ENCODE results near the gene KIFAP3.
"Not testable (repeated sequence)": the region's sequence is repeated elsewhere in the genome, so short reads cannot be mapped to it uniquely, and the experiment has no call there.

KIFAP3 gene

GRCh38 chr1:169918220-169918619 is 156.3 kb downstream of the KIFAP3 start:
- not testable (repeated sequence) for H3K4me3 ChIP-seq (ENCODE audit: low read depth in 1 of 2, low read length in 2 of 2)

GRCh38 chr1:169915150-169915549 is 159.3 kb downstream of the KIFAP3 start:
- H3K4me1 ChIP-seq (ENCODE audit: control insufficient read depth in 1 of 2, insufficient read depth in 2 of 2, low read length in 2 of 2): no peaks in the 10 kb centered on the region
- peaks cover 0 to 2% of the 10 kb centered on the region in 2 donors for H3K9me3 ChIP-seq (ENCODE audit: control insufficient read depth in 1 of 2, low read length in 2 of 2)
- H3K27ac ChIP-seq (ENCODE audit: low read length): no peak overlapping the region
- H3K27me3 ChIP-seq (ENCODE audit: low read depth, low read length): no peaks in the 10 kb centered on the region
- H3K4me3 ChIP-seq (ENCODE audit: low read depth in 1 of 2, low read length in 2 of 2): no peak overlapping the region
- H3K36me3 ChIP-seq (ENCODE audit: control insufficient read depth in 1 of 2, insufficient read depth in 2 of 2, low read length in 2 of 2): peaks cover 0 to 9% of the 10 kb centered on the region in 2 donors

More at GRCh38 chr1:169918220-169918619, 156.3 kb downstream of the KIFAP3 start:
- H3K27me3 ChIP-seq (ENCODE audit: low read depth, low read length); H3K4me1 ChIP-seq (ENCODE audit: control insufficient read depth in 1 of 2, insufficient read depth in 2 of 2, low read length in 2 of 2); H3K9me3 ChIP-seq (ENCODE audit: control insufficient read depth in 1 of 2, low read length in 2 of 2); H3K27ac ChIP-seq (ENCODE audit: low read length): not testable (repeated sequence)
- H3K36me3 ChIP-seq (ENCODE audit: control insufficient read depth in 1 of 2, insufficient read depth in 2 of 2, low read length in 2 of 2): peaks cover 0 to 14% of the 10 kb centered on the region in 2 donors

- H3K27me3 ChIP-seq (ENCODE audit: low read depth, low read length): no peaks in the 10 kb centered on the region
- peaks cover 0 to 2% of the 10 kb centered on the region in 2 donors for H3K9me3 ChIP-seq (ENCODE audit: control insufficient read depth in 1 of 2, low read length in 2 of 2)
- H3K4me3 ChIP-seq (ENCODE audit: low read depth in 1 of 2, low read length in 2 of 2): no peak overlapping the region
- H3K27ac ChIP-seq (ENCODE audit: low read length): no peak overlapping the region
- no peaks in the 10 kb centered on the region for H3K4me1 ChIP-seq (ENCODE audit: control insufficient read depth in 1 of 2, insufficient read depth in 2 of 2, low read length in 2 of 2)
- H3K36me3 ChIP-seq (ENCODE audit: control insufficient read depth in 1 of 2, insufficient read depth in 2 of 2, low read length in 2 of 2): peaks cover 0 to 8% of the 10 kb centered on the region in 2 donors
Measured at GRCh38 chr1:169914531-169914930, 160.0 kb downstream of the KIFAP3 start.

- no peak overlapping the region for H3K27ac ChIP-seq (ENCODE audit: low read length)
- no peaks in the 10 kb centered on the region for H3K36me3 ChIP-seq (ENCODE audit: control insufficient read depth in 1 of 2, insufficient read depth in 2 of 2, low read length in 2 of 2)
Measured at GRCh38 chr1:169909499-169909898, 165.0 kb downstream of the KIFAP3 start.

GRCh38 chr1:169906938-169907337 is 167.6 kb downstream of the KIFAP3 start:
- H3K36me3 ChIP-seq (ENCODE audit: control insufficient read depth in 1 of 2, insufficient read depth in 2 of 2, low read length in 2 of 2): no peaks in the 10 kb centered on the region
- no peak overlapping the region for H3K27ac ChIP-seq (ENCODE audit: low read length)

More at GRCh38 chr1:169909499-169909898, 165.0 kb downstream of the KIFAP3 start:
- peaks cover 2 to 3% of the 10 kb centered on the region in 2 donors for H3K9me3 ChIP-seq (ENCODE audit: control insufficient read depth in 1 of 2, low read length in 2 of 2)
- H3K4me1 ChIP-seq (ENCODE audit: control insufficient read depth in 1 of 2, insufficient read depth in 2 of 2, low read length in 2 of 2): no peaks in the 10 kb centered on the region
- no peaks in the 10 kb centered on the region for H3K27me3 ChIP-seq (ENCODE audit: low read depth, low read length)
- H3K4me3 ChIP-seq (ENCODE audit: low read depth in 1 of 2, low read length in 2 of 2): no peak overlapping the region

GRCh38 chr1:169904834-169905233 is 169.7 kb downstream of the KIFAP3 start:
- Histone ChIP-seq H3K4me1 (ENCODE audit: control insufficient read depth in 1 of 2, insufficient read depth in 2 of 2, low read length in 2 of 2) (no peaks in the 10 kb centered on the region), H3K4me3 (ENCODE audit: low read depth in 1 of 2, low read length in 2 of 2) (no peak overlapping the region), H3K27me3 (ENCODE audit: low read depth, low read length) (no peaks in the 10 kb centered on the region), H3K9me3 (ENCODE audit: control insufficient read depth in 1 of 2, low read length in 2 of 2) (peaks cover 0 to 3% of the 10 kb centered on the region in 2 donors), H3K36me3 (ENCODE audit: control insufficient read depth in 1 of 2, insufficient read depth in 2 of 2, low read length in 2 of 2) (no peaks in the 10 kb centered on the region), H3K27ac (ENCODE audit: low read length) (no peak overlapping the region)

More at GRCh38 chr1:169906938-169907337, 167.6 kb downstream of the KIFAP3 start:
- no peaks in the 10 kb centered on the region for H3K27me3 ChIP-seq (ENCODE audit: low read depth, low read length)
- no peaks in the 10 kb centered on the region for H3K4me1 ChIP-seq (ENCODE audit: control insufficient read depth in 1 of 2, insufficient read depth in 2 of 2, low read length in 2 of 2)
- peaks cover 0 to 3% of the 10 kb centered on the region in 2 donors for H3K9me3 ChIP-seq (ENCODE audit: control insufficient read depth in 1 of 2, low read length in 2 of 2)
- no peak overlapping the region for H3K4me3 ChIP-seq (ENCODE audit: low read depth in 1 of 2, low read length in 2 of 2)

- no peaks in the 10 kb centered on the region for H3K27me3 ChIP-seq (ENCODE audit: low read depth, low read length)
- no peaks in the 10 kb centered on the region for H3K4me1 ChIP-seq (ENCODE audit: control insufficient read depth in 1 of 2, insufficient read depth in 2 of 2, low read length in 2 of 2)
- H3K36me3 ChIP-seq (ENCODE audit: control insufficient read depth in 1 of 2, insufficient read depth in 2 of 2, low read length in 2 of 2): no peaks in the 10 kb centered on the region
- H3K9me3 ChIP-seq (ENCODE audit: control insufficient read depth in 1 of 2, low read length in 2 of 2): peaks cover 0 to 3% of the 10 kb centered on the region in 2 donors
- H3K27ac ChIP-seq (ENCODE audit: low read length): no peak overlapping the region
- H3K4me3 ChIP-seq (ENCODE audit: low read depth in 1 of 2, low read length in 2 of 2): no peak overlapping the region
Measured at GRCh38 chr1:169902751-169903150, 171.7 kb downstream of the KIFAP3 start.

GRCh38 chr1:169901115-169901514 is 173.4 kb downstream of the KIFAP3 start:
- Histone ChIP-seq H3K4me1 (ENCODE audit: control insufficient read depth in 1 of 2, insufficient read depth in 2 of 2, low read length in 2 of 2) (no peaks in the 10 kb centered on the region), H3K4me3 (ENCODE audit: low read depth in 1 of 2, low read length in 2 of 2) (no peak overlapping the region), H3K27me3 (ENCODE audit: low read depth, low read length) (no peaks in the 10 kb centered on the region), H3K27ac (ENCODE audit: low read length) (no peak overlapping the region), H3K9me3 (ENCODE audit: control insufficient read depth in 1 of 2, low read length in 2 of 2) (no peaks in the 10 kb centered on the region), H3K36me3 (ENCODE audit: control insufficient read depth in 1 of 2, insufficient read depth in 2 of 2, low read length in 2 of 2) (no peaks in the 10 kb centered on the region)

- H3K9me3 ChIP-seq (ENCODE audit: control insufficient read depth in 1 of 2, low read length in 2 of 2): no peaks in the 10 kb centered on the region
- H3K4me3 ChIP-seq (ENCODE audit: low read depth in 1 of 2, low read length in 2 of 2): no peak overlapping the region
- H3K36me3 ChIP-seq (ENCODE audit: control insufficient read depth in 1 of 2, insufficient read depth in 2 of 2, low read length in 2 of 2): no peaks in the 10 kb centered on the region
- H3K4me1 ChIP-seq (ENCODE audit: control insufficient read depth in 1 of 2, insufficient read depth in 2 of 2, low read length in 2 of 2): no peaks in the 10 kb centered on the region
- H3K27me3 ChIP-seq (ENCODE audit: low read depth, low read length): no peaks in the 10 kb centered on the region
- no peak overlapping the region for H3K27ac ChIP-seq (ENCODE audit: low read length)
Measured at GRCh38 chr1:169900571-169900970, 173.9 kb downstream of the KIFAP3 start.

- H3K27ac ChIP-seq (ENCODE audit: low read length): no peak overlapping the region
- H3K36me3 ChIP-seq (ENCODE audit: control insufficient read depth in 1 of 2, insufficient read depth in 2 of 2, low read length in 2 of 2): no peaks in the 10 kb centered on the region
- H3K4me3 ChIP-seq (ENCODE audit: low read depth in 1 of 2, low read length in 2 of 2): no peak overlapping the region
- H3K4me1 ChIP-seq (ENCODE audit: control insufficient read depth in 1 of 2, insufficient read depth in 2 of 2, low read length in 2 of 2): no peaks in the 10 kb centered on the region
- no peaks in the 10 kb centered on the region for H3K27me3 ChIP-seq (ENCODE audit: low read depth, low read length)
- H3K9me3 ChIP-seq (ENCODE audit: control insufficient read depth in 1 of 2, low read length in 2 of 2): no peaks in the 10 kb centered on the region
Measured at GRCh38 chr1:169899519-169900217, 174.8 kb downstream of the KIFAP3 start.

GRCh38 chr1:169896013-169896412 is 178.5 kb downstream of the KIFAP3 start:
- H3K27ac ChIP-seq (ENCODE audit: low read length): no peak overlapping the region
- H3K36me3 ChIP-seq (ENCODE audit: control insufficient read depth in 1 of 2, insufficient read depth in 2 of 2, low read length in 2 of 2): no peaks in the 10 kb centered on the region
- H3K4me1 ChIP-seq (ENCODE audit: control insufficient read depth in 1 of 2, insufficient read depth in 2 of 2, low read length in 2 of 2): peaks cover 11 to 12% of the 10 kb centered on the region in 2 donors
- H3K27me3 ChIP-seq (ENCODE audit: low read depth, low read length): no peaks in the 10 kb centered on the region
- H3K4me3 ChIP-seq (ENCODE audit: low read depth in 1 of 2, low read length in 2 of 2): no peak overlapping the region
- H3K9me3 ChIP-seq (ENCODE audit: control insufficient read depth in 1 of 2, low read length in 2 of 2): no peaks in the 10 kb centered on the region
